B cell (primary cell): Measurements from ENCODE around the gene LPGAT1. TPM values are rescaled to one million over a fixed set of nuclear protein-coding genes. Genes with fewer than 3 reads are reported as not detected.

ENCODE experiments used
- ATAC-seq: fragments of 200-7000 bp; cut with Tn5 transposase; one replicate; pipeline ENCODE4 v1.10.0; 2021; ENCODE audit warnings: low read depth, mild to moderate bottlenecking, moderate number of reproducible peaks, moderate library complexity
- CTCF ChIA-PET: fragments of 350-600 bp; sonication (Branson Sonifier 250); formaldehyde crosslinking; loops from one replicate; lab custom pipeline; 2021; ENCODE audit warnings: antibody characterized with exemption, inconsistent platforms; lab: Charles Lee
- POLR2A ChIA-PET: fragments of 350-600 bp; sonication (Branson Sonifier 250); formaldehyde crosslinking; loops from one replicate; lab custom pipeline; 2021; ENCODE audit warnings: antibody characterized with exemption; lab: Charles Lee
- DNase-seq: peaks from one replicate; pipeline ENCODE4 v3.0.0; 2013
- H2AFZ ChIP-seq: 2 replicates; pipeline ENCODE4 v1.6.1; 2012; ENCODE audit warnings: mild to moderate bottlenecking, low read depth, low read length; ENCODE audit not compliant: insufficient read depth, poor library complexity, severe bottlenecking
- H3K27ac ChIP-seq, 2 donors: 1 replicate in 1 of 2; 2 replicates in 1 of 2; pipeline ENCODE4 v1.5.1; 2012 to 2013; ENCODE audit warnings: low read length in 2 of 2, mild to moderate bottlenecking in 2 of 2, moderate library complexity in 1 of 2
- H3K27me3 ChIP-seq, 4 experiments: fragments of 200-600 bp in 1 of 4; sonication (generic) in 1 of 4; replicated peaks in 1 of 4; 1 replicate in 2 of 4; 2 replicates in 2 of 4; pipeline versions ENCODE4 v1.6.1 to v1.7.0; 2013 to 2016; ENCODE audit warnings: low read length in 3 of 4, mild to moderate bottlenecking in 2 of 4, mixed read lengths in 1 of 4, moderate library complexity in 1 of 4; ENCODE audit not compliant: insufficient read depth in 4 of 4, control insufficient read depth in 3 of 4; ENCODE audit errors: control extremely low read depth in 1 of 4
- H3K36me3 ChIP-seq, 2 experiments: replicated peaks in 1 of 2; 1 replicate in 1 of 2; 2 replicates in 1 of 2; pipeline versions ENCODE4 v1.6.1 to v1.7.1; 2013; ENCODE audit warnings: low read length in 1 of 2; ENCODE audit not compliant: insufficient read depth in 2 of 2, control insufficient read depth in 1 of 2; ENCODE audit errors: control extremely low read depth in 1 of 2, extremely low read depth in 1 of 2
- H3K4me1 ChIP-seq, 2 donors: fragments of 200-600 bp in 1 of 2; sonication (generic) in 1 of 2; 1 replicate in 1 of 2; 2 replicates in 1 of 2; pipeline versions ENCODE4 v1.5.1 to v1.6.1; 2013 to 2017; ENCODE audit warnings: low read length in 2 of 2; ENCODE audit not compliant: control insufficient read depth in 2 of 2, insufficient read depth in 2 of 2
- H3K4me2 ChIP-seq: replicated peaks from 2 replicates; pipeline ENCODE3; 2012; ENCODE audit warnings: mild to moderate bottlenecking, low read depth, low read length; ENCODE audit not compliant: poor library complexity, severe bottlenecking
- H3K4me3 ChIP-seq, 5 experiments: fragments of 200-600 bp in 1 of 5; sonication (generic) in 1 of 5; 1 replicate in 3 of 5; 2 replicates in 2 of 5; pipeline versions ENCODE4 v1.5.1 to v1.7.0; 2011 to 2016; ENCODE audit warnings: low read length in 4 of 5, mild to moderate bottlenecking in 4 of 5, low read depth in 2 of 5, control low read depth in 1 of 5, moderate library complexity in 1 of 5; ENCODE audit not compliant: insufficient read depth in 1 of 5; ENCODE audit errors: control extremely low read depth in 1 of 5, extremely low read depth in 1 of 5
- H3K79me2 ChIP-seq: fragments of 200-600 bp; sonication (generic); one replicate; pipeline ENCODE4 v1.6.0; 2016; ENCODE audit warnings: low read length; ENCODE audit not compliant: control insufficient read depth, insufficient read depth
- H3K9ac ChIP-seq: fragments of 200-600 bp; sonication (generic); 2 replicates; pipeline ENCODE4 v1.6.1; 2017; ENCODE audit warnings: mild to moderate bottlenecking, low read length, moderate library complexity
- H3K9me3 ChIP-seq, 3 donors: one replicate each; pipeline versions ENCODE4 v1.6.1 to v1.7.1; 2013; ENCODE audit warnings: low read length in 2 of 3; ENCODE audit not compliant: control insufficient read depth in 2 of 3, insufficient read depth in 1 of 3; ENCODE audit errors: control extremely low read depth in 1 of 3
- H4K20me1 ChIP-seq: 2 replicates; pipeline ENCODE4 v1.6.0; 2012; ENCODE audit warnings: mild to moderate bottlenecking, low read length; ENCODE audit not compliant: insufficient read depth, control insufficient read depth, poor library complexity, severe bottlenecking
- H3K27ac Mint-ChIP-seq: one replicate; pipeline ENCODE4 v1.8.0; 2021; ENCODE audit warnings: mixed read lengths
- H3K27me3 Mint-ChIP-seq: one replicate; pipeline ENCODE4 v1.8.0; 2021; ENCODE audit warnings: mixed read lengths
- H3K4me1 Mint-ChIP-seq: one replicate; pipeline ENCODE4 v1.8.0; 2021; ENCODE audit warnings: mixed read lengths
- H3K4me3 Mint-ChIP-seq: one replicate; pipeline ENCODE4 v1.8.0; 2021; ENCODE audit warnings: mixed read lengths
- H3K9me3 Mint-ChIP-seq: one replicate; pipeline ENCODE4 v1.8.0; 2022; ENCODE audit warnings: mixed read lengths; ENCODE audit not compliant: insufficient read depth
- CTCF ChIP-seq: fragments of 200-600 bp; IDR thresholded peaks from one replicate; pipeline ENCODE4 v1.8.0; 2022; ENCODE audit warnings: antibody characterized with exemption, mild to moderate bottlenecking
- EZH2 ChIP-seq: IDR thresholded peaks from 2 replicates; pipeline ENCODE4 v1.6.1; 2012; ENCODE audit warnings: borderline replicate concordance, low read depth, mild to moderate bottlenecking, moderate library complexity, low read length; ENCODE audit not compliant: insufficient read depth, poor library complexity, severe bottlenecking
- WGBS: methylation state at CpG from one replicate; pipeline ENCODE4 v1.1.5; 2013; ENCODE audit warnings: missing lambda C conversion rate; ENCODE audit not compliant: insufficient coverage; 5-methylcytosine and 5-hydroxymethylcytosine counted together
- intact Hi-C: fragments of 100-400 bp; cut with micrococcal nuclease; formaldehyde crosslinking; loops from one replicate; pipeline ENCODE4 v1.10.0; 2022
- polyA plus RNA-seq: library from polyadenylated mRNA; depleted of rRNA; stranded (reverse); fragments of >200 nt; gene quantifications from 2 replicates; pipeline ENCODE4 v1.2.3, GENCODE V29; 2012
- total RNA-seq, 2 donors: library from RNA; stranded (reverse); fragments of 120-200 nt in 1 of 2; gene quantifications; 1 replicate in 1 of 2; 2 replicates in 1 of 2; pipeline versions ENCODE4 v1.2.3 to v1.2.4, GENCODE V29; 2013 to 2022

The LPGAT1 gene
- total and polyA plus RNA-seq, 2 donors (not counting 1 experiment from before 2014, with no cell fraction given), result 9.3 to 63.8 TPM

- H3K4me2 ChIP-seq, result no peak overlapping the region
- intact Hi-C loops, result no loop called here
- no peaks in the 10 kb centered on the region for H3K4me1 ChIP-seq
- H3K27ac Mint-ChIP-seq, result no peak overlapping the region
- no peak overlapping the region for H3K27ac ChIP-seq
- ATAC-seq (no peak), DNase-seq (no peak)
- TF ChIP-seq EZH2, result no peak
- no peak for TF ChIP-seq CTCF
- no peaks in the 10 kb centered on the region for H3K27me3 ChIP-seq
- peaks cover 77% of the 10 kb centered on the region for H3K79me2 ChIP-seq
- H3K4me1 Mint-ChIP-seq, result peaks cover 10% of the 10 kb centered on the region
- H3K4me3 ChIP-seq, result no peak overlapping the region
- no peak overlapping the region for H2AFZ ChIP-seq
- ChIA-PET CTCF (interaction anchor here (1.0 kb wide), 1 partner anchor 16 kb away, joined by 3 read pairs; no protein-coding TSS in a partner anchor), POLR2A (no interaction called here)
- peaks cover 2 to 8% (median 5%) of the 10 kb centered on the region in 3 donors for H3K9me3 ChIP-seq
- peaks cover 27% of the 10 kb centered on the region for H4K20me1 ChIP-seq
- no CpG with 5 or more reads among the region's 3 CpGs for WGBS
- peaks cover 5 to 13% of the 10 kb centered on the region in 2 experiments for H3K36me3 ChIP-seq
- no peak overlapping the region for H3K9ac ChIP-seq
- no peaks in the 10 kb centered on the region for H3K27me3 Mint-ChIP-seq
- no peak overlapping the region for H3K4me3 Mint-ChIP-seq
- peaks cover 4% of the 10 kb centered on the region for H3K9me3 Mint-ChIP-seq
Observed at GRCh38 chr1:211800925-211801607, 29.5 kb downstream of the LPGAT1 start.

- no CpG with 5 or more reads among the region's 2 CpGs for WGBS
- Mint-ChIP-seq H3K4me3 (no peak overlapping the region), H3K27me3 (no peaks in the 10 kb centered on the region), H3K9me3 (peaks cover 3% of the 10 kb centered on the region), H3K4me1 (peaks cover 10% of the 10 kb centered on the region), H3K27ac (no peak overlapping the region)
- H2AFZ ChIP-seq, result no peak overlapping the region
- POLR2A ChIA-PET, result interaction anchor here (0.6 kb wide), 1 partner anchor 32 kb away, joined by 3 read pairs; no protein-coding TSS in a partner anchor
- ATAC-seq (no peak), DNase-seq (no peak)
- H3K27me3 ChIP-seq, result no peaks in the 10 kb centered on the region
- no peak overlapping the region for H3K9ac ChIP-seq
- H3K27ac ChIP-seq, result no peak overlapping the region
- intact Hi-C loops, result no loop called here
- H3K4me2 ChIP-seq, result no peak overlapping the region
- H3K4me1 ChIP-seq, result no peaks in the 10 kb centered on the region
- H4K20me1 ChIP-seq, result peaks cover 28% of the 10 kb centered on the region
- CTCF ChIA-PET, result interaction anchor here (0.6 to 2.2 kb wide), 3 partner anchors 100 to 157 kb away, joined by 3 to 8 read pairs (median 5); no protein-coding TSS in a partner anchor
- no peak overlapping the region for H3K4me3 ChIP-seq
- H3K9me3 ChIP-seq, result peaks cover 2 to 8% (median 5%) of the 10 kb centered on the region in 3 donors
- H3K79me2 ChIP-seq, result peaks cover 51% of the 10 kb centered on the region
- no peak for TF ChIP-seq EZH2
- no peak for TF ChIP-seq CTCF
- H3K36me3 ChIP-seq, result peaks cover 1 to 14% of the 10 kb centered on the region in 2 experiments
Observed at GRCh38 chr1:211797994-211798393, 32.6 kb downstream of the LPGAT1 start.
